Breast epithelium (tissue), 4 donors: ENCODE results near the gene TINAGL1. TPM values are rescaled to one million over a fixed set of nuclear protein-coding genes. Genes with fewer than 3 reads are reported as not detected.

Experiments used
- DNase-seq, 2 donors: peaks; one replicate each; pipeline ENCODE4 v3.0.0-alpha.2; 2019; ENCODE audit warnings: low spot score in 2 of 2
- H3K27ac ChIP-seq, 2 donors: fragments of 200-600 bp; sonication (generic) in 1 of 2; one replicate each; pipeline ENCODE4 v1.5.1; 2016 to 2019; ENCODE audit warnings: mild to moderate bottlenecking in 1 of 2
- H3K27me3 ChIP-seq, 2 donors: fragments of 200-600 bp; sonication (generic) in 1 of 2; one replicate each; pipeline versions ENCODE4 v1.5.1 to v1.6.0; 2017 to 2019; ENCODE audit warnings: control low read depth in 1 of 2, mild to moderate bottlenecking in 1 of 2
- H3K36me3 ChIP-seq: fragments of 200-600 bp; one replicate; pipeline ENCODE4 v1.5.1; 2019
- H3K4me1 ChIP-seq, 2 donors: fragments of 200-600 bp; sonication (generic); one replicate each; pipeline ENCODE4 v1.5.1; 2016 to 2019; ENCODE audit warnings: control low read depth in 1 of 2
- H3K4me3 ChIP-seq, 3 donors: fragments of 200-600 bp; sonication (generic); 1 replicate in 2 of 3; 2 replicates in 1 of 3; pipeline ENCODE4 v1.5.1; 2016 to 2019; ENCODE audit warnings: mild to moderate bottlenecking in 3 of 3, moderate library complexity in 2 of 3
- H3K9me3 ChIP-seq, 2 donors: fragments of 200-600 bp; sonication (generic) in 1 of 2; one replicate each; pipeline ENCODE4 v1.5.1; 2016 to 2019; ENCODE audit warnings: control low read depth in 1 of 2
- CTCF ChIP-seq, 3 donors: fragments of 450-650 bp; IDR thresholded peaks; one replicate each; pipeline ENCODE4 v1.5.1; 2016 to 2017; ENCODE audit warnings: antibody characterized with exemption in 3 of 3, mild to moderate bottlenecking in 3 of 3, moderate library complexity in 3 of 3
- POLR2A ChIP-seq: fragments of 450-650 bp; IDR thresholded peaks from one replicate; pipeline ENCODE4 v1.6.1; 2016; ENCODE audit warnings: antibody characterized with exemption, mild to moderate bottlenecking, moderate library complexity
- POLR2AphosphoS5 ChIP-seq, 3 donors: sonication (generic); formaldehyde crosslinking; IDR thresholded peaks; one replicate each; pipeline ENCODE4 v1.6.1; 2017; ENCODE audit warnings: antibody characterized with exemption in 3 of 3
- intact Hi-C: fragments of 100-400 bp; cut with DNase I; formaldehyde crosslinking; loops from one replicate; pipeline ENCODE4 v1.15.1; 2023; ENCODE audit warnings: low total_unique reads
- total RNA-seq, 3 donors: library from RNA; depleted of rRNA; stranded (reverse); fragments of >200 nt; gene quantifications; one replicate each; pipeline ENCODE4 v1.1.0, GENCODE V29; 2016

Gene TINAGL1
- total RNA-seq, 3 donors from 2014 or later, result 85.9 to 187 (median 144) TPM

GRCh38 chr1:31615939-31616338 is 39.6 kb downstream of the TINAGL1 start:
- Histone ChIP-seq H3K27me3 (peaks cover 0 to 19% of the 10 kb centered on the region in 2 donors), H3K4me3 (no peak overlapping the region), H3K27ac (no peak overlapping the region), H3K36me3 (no peaks in the 10 kb centered on the region), H3K9me3 (no peaks in the 10 kb centered on the region), H3K4me1 (peaks cover 0 to 9% of the 10 kb centered on the region in 2 donors)
- intact Hi-C loops, result no loop called here
- no peak for TF ChIP-seq POLR2AphosphoS5 (IDR thresholded peaks at IDR 0.05)
- TF ChIP-seq POLR2A, result no peak
- no peak for TF ChIP-seq CTCF (IDR thresholded peaks at IDR 0.05)
- DNase-seq, result peak in 1 of 2 donors; percentile 6

- Histone ChIP-seq H3K4me1 (peaks cover 0 to 9% of the 10 kb centered on the region in 2 donors), H3K4me3 (peak within 1 kb of the TSS; percentile 34 to 71 (median 57)), H3K27me3 (peaks cover 0 to 19% of the 10 kb centered on the region in 2 donors), H3K36me3 (no peaks in the 10 kb centered on the region), H3K27ac (no peak within 1 kb of the TSS), H3K9me3 (no peaks in the 10 kb centered on the region)
- intact Hi-C loops, result no loop called here
- DNase-seq, result peak in 1 of 2 donors; percentile 7
- no peak for TF ChIP-seq POLR2A
- no peak for TF ChIP-seq CTCF (IDR thresholded peaks at IDR 0.05)
- TF ChIP-seq POLR2AphosphoS5 (IDR thresholded peaks at IDR 0.05), result no peak
Observed at GRCh38 chr1:31617218-31617915, 41.1 kb downstream of the TINAGL1 start, which contains the start of gene HCRTR1. Gene HCRTR1, plus strand, starts transcription at chr1:31617689. Its CDS starts 1,504 bp downstream, at chr1:31619193.

- intact Hi-C loops, result no loop called here
- H3K9me3 ChIP-seq, result no peaks in the 10 kb centered on the region
- peak overlapping the region; percentile 34 to 71 (median 57) for H3K4me3 ChIP-seq
- H3K27ac ChIP-seq, result no peak overlapping the region
- H3K36me3 ChIP-seq, result no peaks in the 10 kb centered on the region
- peaks cover 0 to 19% of the 10 kb centered on the region in 2 donors for H3K27me3 ChIP-seq
- peaks cover 0 to 9% of the 10 kb centered on the region in 2 donors for H3K4me1 ChIP-seq
- no peak for TF ChIP-seq POLR2A
- TF ChIP-seq CTCF (IDR thresholded peaks at IDR 0.05), result peak; percentile 33 to 68 (median 63)
- TF ChIP-seq POLR2AphosphoS5 (IDR thresholded peaks at IDR 0.05), result no peak
- DNase-seq, result peak in 1 of 2 donors; percentile 32
Observed at GRCh38 chr1:31617916-31618746, 41.8 kb downstream of the TINAGL1 start.

GRCh38 chr1:31618916-31619846 is 42.9 kb downstream of the TINAGL1 start:
- peak in 1 of 2 donors; percentile 15 for DNase-seq
- TF ChIP-seq POLR2AphosphoS5 (IDR thresholded peaks at IDR 0.05) (no peak), CTCF (IDR thresholded peaks at IDR 0.05) (no peak), POLR2A (no peak)
- Histone ChIP-seq H3K4me1 (peaks cover 0 to 9% of the 10 kb centered on the region in 2 donors), H3K36me3 (no peaks in the 10 kb centered on the region), H3K4me3 (no peak overlapping the region), H3K27ac (no peak overlapping the region), H3K27me3 (peaks cover 0 to 19% of the 10 kb centered on the region in 2 donors), H3K9me3 (no peaks in the 10 kb centered on the region)
- intact Hi-C loops, result no loop called here
